HepG2 (cell line): ENCODE data around the gene BCAS1. TPM values are rescaled to one million over a fixed set of nuclear protein-coding genes. Genes with fewer than 3 reads are reported as not detected.
A peak's percentile ranks its signal among the peaks of the same experiment; 100 is the strongest.

Source experiments
- CBX5 ChIP-seq: sonication (generic); formaldehyde crosslinking; IDR thresholded peaks from 2 replicates; pipeline ENCODE4 v1.4.0; 2020; ENCODE audit warnings: missing genetic modification reagents, borderline replicate concordance
- FOXA3 ChIP-seq: IDR thresholded peaks from 2 replicates; pipeline ENCODE4 v1.6.1; 2016; ENCODE audit warnings: missing genetic modification reagents, missing compliant biosample characterization
- HNF1A ChIP-seq, 2 experiments: sonication (generic) in 1 of 2; formaldehyde crosslinking in 1 of 2; IDR thresholded peaks; 2 replicates each; pipeline versions ENCODE4 v1.4.0 to v1.6.1; 2016 to 2020; ENCODE audit warnings: borderline replicate concordance in 1 of 2, low read depth in 1 of 2, mild to moderate bottlenecking in 1 of 2, missing genetic modification reagents in 1 of 2
- RBAK ChIP-seq: sonication (generic); formaldehyde crosslinking; IDR thresholded peaks from 2 replicates; pipeline ENCODE4 v1.5.1; 2020; ENCODE audit warnings: mild to moderate bottlenecking, missing genetic modification reagents
- ZBED4 ChIP-seq: sonication (generic); formaldehyde crosslinking; IDR thresholded peaks from 2 replicates; pipeline ENCODE4 v1.4.0; 2020; ENCODE audit warnings: missing genetic modification reagents, borderline replicate concordance
- ZBTB43 ChIP-seq: sonication (generic); formaldehyde crosslinking; conservative IDR thresholded peaks from 2 replicates; pipeline ENCODE4 v1.4.0; 2020; ENCODE audit warnings: missing genetic modification reagents
- ZFP41 ChIP-seq: sonication (generic); formaldehyde crosslinking; IDR thresholded peaks from 2 replicates; pipeline ENCODE4 v1.4.0; 2020; ENCODE audit warnings: mild to moderate bottlenecking, missing genetic modification reagents, borderline replicate concordance
- ZKSCAN8 ChIP-seq: IDR thresholded peaks from 2 replicates; pipeline ENCODE4 v1.6.1; 2016; ENCODE audit warnings: borderline replicate concordance, missing genetic modification reagents, missing compliant biosample characterization
- ZNF3 ChIP-seq: IDR thresholded peaks from 2 replicates; pipeline ENCODE4 v1.7.0; 2017; ENCODE audit warnings: inconsistent platforms
- ZNF33A ChIP-seq: sonication (generic); formaldehyde crosslinking; IDR thresholded peaks from 2 replicates; pipeline ENCODE4 v1.5.1; 2020; ENCODE audit warnings: missing genetic modification reagents, mild to moderate bottlenecking, moderate library complexity, borderline replicate concordance
- ZNF468 ChIP-seq: sonication (generic); formaldehyde crosslinking; IDR thresholded peaks from 2 replicates; pipeline ENCODE4 v1.8.0; 2022; ENCODE audit warnings: mild to moderate bottlenecking, moderate library complexity, missing genetic modification reagents
- ZNF567 ChIP-seq: sonication (generic); formaldehyde crosslinking; IDR thresholded peaks from 2 replicates; pipeline ENCODE4 v1.8.1; 2023; ENCODE audit warnings: mild to moderate bottlenecking, missing genetic modification reagents, borderline replicate concordance
- ZNF841 ChIP-seq: sonication (generic); formaldehyde crosslinking; IDR thresholded peaks from 2 replicates; pipeline ENCODE4 v1.8.1; 2023; ENCODE audit warnings: missing genetic modification reagents, borderline replicate concordance
- ZSCAN20 ChIP-seq: sonication (generic); formaldehyde crosslinking; IDR thresholded peaks from 2 replicates; pipeline ENCODE4 v1.4.0; 2020; ENCODE audit warnings: missing genetic modification reagents, mild to moderate bottlenecking, borderline replicate concordance
- polyA plus RNA-seq, 8 experiments: library from polyadenylated mRNA; depleted of rRNA in 3 of 8; stranded (reverse) in 7 of 8; unstranded in 1 of 8; fragments of >200 nt; fragmentation: Illumina TruSeq in 4 of 8; extraction: Trizol in 4 of 8; gene quantifications; 2 replicates each; pipeline versions ENCODE4 v1.2.1 to v1.2.3, GENCODE V29; 2011 to 2016; ENCODE audit warnings: low read depth in 4 of 8, missing spikeins in 1 of 8, mixed read lengths in 1 of 8; ENCODE audit not compliant: insufficient read depth in 1 of 8
- total RNA-seq, 5 experiments: library from RNA; depleted of rRNA; stranded (reverse); fragments of >200 nt; fragmentation: Illumina TruSeq; extraction: Trizol; gene quantifications; 2 replicates each; pipeline ENCODE4 v1.2.3, GENCODE V29; 2016; ENCODE audit warnings: low read depth in 1 of 5
- TF ChIP-seq, protein P1 (sequence below): sonication (generic); formaldehyde crosslinking; IDR thresholded peaks from 2 replicates; pipeline ENCODE4 v1.5.1; 2020; ENCODE audit warnings: mild to moderate bottlenecking, missing genetic modification reagents, moderate library complexity

The BCAS1 gene
- total and polyA plus RNA-seq, 2 of the 13 experiments (the other 11 are each of a cell fraction or from before 2014, with no cell fraction given), result 0.55 to 0.91 TPM

DNA sequence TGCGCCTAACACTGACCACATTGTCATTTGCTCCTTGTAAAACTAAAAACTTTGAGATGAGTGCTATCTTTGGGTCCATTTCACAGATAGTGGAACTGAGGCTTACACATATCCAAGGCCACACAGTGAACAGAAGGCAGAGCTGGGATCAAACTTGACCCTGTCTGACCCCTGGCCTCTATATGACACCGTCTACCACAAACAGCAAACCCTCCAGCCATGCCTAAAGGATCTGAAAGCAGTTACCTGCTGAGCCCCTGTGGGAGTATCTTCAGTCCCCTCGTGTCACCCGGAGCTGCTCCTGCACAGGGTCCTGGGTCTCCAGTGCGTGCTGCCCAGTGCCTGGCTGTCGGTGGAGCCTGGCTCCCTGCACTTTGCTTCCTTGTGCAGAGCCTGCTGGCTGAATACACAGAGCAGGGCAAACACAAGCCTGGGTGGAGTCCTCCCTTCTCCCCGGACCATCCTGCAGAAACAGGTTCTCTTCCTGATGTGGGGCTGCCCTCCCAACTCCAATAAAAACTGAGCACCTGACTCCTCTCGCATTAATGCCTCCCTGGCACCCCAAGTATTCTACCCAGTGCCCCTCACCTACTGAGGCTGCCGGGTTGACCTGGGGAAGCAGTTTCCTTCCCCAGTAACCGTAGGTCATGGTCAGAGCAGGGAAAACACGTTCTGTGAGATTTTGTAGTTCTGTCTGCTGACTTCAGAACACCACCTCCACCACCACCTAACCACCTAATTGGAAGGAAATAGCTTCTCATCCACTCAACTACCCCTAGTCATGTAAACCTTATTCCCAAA, at the start of gene BCAS1 (continued):
- peak; percentile 38; the same call in 1 of the 2 replicates for TF ChIP-seq ZBED4 (CRISPR knock-in tag)
- TF ChIP-seq ZNF33A (CRISPR knock-in tag), result no peak
- TF ChIP-seq ZNF841 (CRISPR knock-in tag), result no peak
- peak; percentile 53; the same call in 1 of the 2 replicates for TF ChIP-seq RBAK (CRISPR knock-in tag)
- TF ChIP-seq FOXA3 (CRISPR knock-in tag), result peak; percentile 53; the same call in 1 of the 2 replicates
- TF ChIP-seq, protein P1, sequence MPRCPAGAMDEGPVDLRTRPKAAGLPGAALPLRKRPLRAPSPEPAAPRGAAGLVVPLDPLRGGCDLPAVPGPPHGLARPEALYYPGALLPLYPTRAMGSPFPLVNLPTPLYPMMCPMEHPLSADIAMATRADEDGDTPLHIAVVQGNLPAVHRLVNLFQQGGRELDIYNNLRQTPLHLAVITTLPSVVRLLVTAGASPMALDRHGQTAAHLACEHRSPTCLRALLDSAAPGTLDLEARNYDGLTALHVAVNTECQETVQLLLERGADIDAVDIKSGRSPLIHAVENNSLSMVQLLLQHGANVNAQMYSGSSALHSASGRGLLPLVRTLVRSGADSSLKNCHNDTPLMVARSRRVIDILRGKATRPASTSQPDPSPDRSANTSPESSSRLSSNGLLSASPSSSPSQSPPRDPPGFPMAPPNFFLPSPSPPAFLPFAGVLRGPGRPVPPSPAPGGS (CRISPR knock-in tag), result peak; percentile 55; the same call in 1 of the 2 replicates
- TF ChIP-seq ZKSCAN8 (CRISPR knock-in tag), result peak; percentile 78; the same call in 1 of the 2 replicates
- no peak for TF ChIP-seq HNF1A (IDR thresholded peaks at IDR 0.05; ENCODE audit: low read depth)
- TF ChIP-seq HNF1A (CRISPR knock-in tag; IDR thresholded peaks at IDR 0.05; ENCODE audit: borderline replicate concordance), result peak; percentile 52; the same call in 1 of the 2 replicates
- TF ChIP-seq CBX5, result peak; percentile 51; the same call in 1 of the 2 replicates
- TF ChIP-seq ZNF567, result 0 out of 2 replicates have a peak, but pooled peaks have one; percentile 37
- peak; percentile 37; the same call in 1 of the 2 replicates for TF ChIP-seq ZSCAN20 (CRISPR knock-in tag)
- peak; percentile 57; the same call in 1 of the 2 replicates for TF ChIP-seq ZFP41 (CRISPR knock-in tag)
- peak; percentile 57; the same call in 1 of the 2 replicates for TF ChIP-seq ZNF3 (CRISPR knock-in tag)
- TF ChIP-seq ZNF468, result no peak
- 0 out of 2 replicates have a peak, but pooled peaks have one; percentile 44 for TF ChIP-seq ZBTB43 (CRISPR knock-in tag)
